Esophagus squamous epithelium (tissue), 5 donors: ENCODE measurements around the gene SMOC2. TPM values are rescaled to one million over a fixed set of nuclear protein-coding genes. Genes with fewer than 3 reads are reported as not detected.
A peak's percentile ranks its signal among the peaks of the same experiment; 100 is the strongest.

Source experiments
- DNase-seq: peaks from one replicate; lab custom pipeline; 2025; lab: John Stamatoyannopoulos, UW
- H3K27ac ChIP-seq, 4 donors: fragments of 200-600 bp; sonication (generic); one replicate each; pipeline ENCODE4 v1.5.1; 2016 to 2019; ENCODE audit warnings: mild to moderate bottlenecking in 1 of 4
- H3K27me3 ChIP-seq, 4 donors: fragments of 200-600 bp; sonication (generic); 1 replicate in 3 of 4; 2 replicates in 1 of 4; pipeline versions ENCODE4 v1.5.1 to v1.6.0; 2017 to 2021; ENCODE audit warnings: antibody characterized with exemption in 1 of 4
- H3K36me3 ChIP-seq, 3 donors: fragments of 200-600 bp; sonication (generic); one replicate each; pipeline ENCODE4 v1.5.1; 2016 to 2019
- H3K4me1 ChIP-seq, 3 donors: fragments of 200-600 bp; sonication (generic); one replicate each; pipeline ENCODE4 v1.5.1; 2017 to 2019
- H3K4me3 ChIP-seq, 4 donors: fragments of 200-600 bp; sonication (generic); 1 replicate in 3 of 4; 2 replicates in 1 of 4; pipeline ENCODE4 v1.5.1; 2016 to 2019; ENCODE audit warnings: mild to moderate bottlenecking in 2 of 4, moderate library complexity in 1 of 4
- H3K9me3 ChIP-seq, 3 donors: fragments of 200-600 bp; sonication (generic); one replicate each; pipeline ENCODE4 v1.5.1; 2016 to 2019
- CTCF ChIP-seq, 6 experiments: fragments of 450-650 bp in 4 of 6; fragments of 200-600 bp in 2 of 6; sonication (generic) in 2 of 6; IDR thresholded peaks; one replicate each; pipeline ENCODE4 v1.5.1; 2016 to 2019; ENCODE audit warnings: antibody characterized with exemption in 6 of 6, mild to moderate bottlenecking in 4 of 6, moderate library complexity in 4 of 6
- POLR2A ChIP-seq, 4 donors: fragments of 450-650 bp; IDR thresholded peaks; one replicate each; pipeline ENCODE4 v1.6.1; 2017; ENCODE audit warnings: antibody characterized with exemption in 4 of 4, mild to moderate bottlenecking in 4 of 4, moderate library complexity in 3 of 4
- WGBS, 2 donors: methylation state at CpG; one replicate each; pipeline ENCODE4 v1.1.5; 2018; 5-methylcytosine and 5-hydroxymethylcytosine counted together
- intact Hi-C: fragments of 100-400 bp; cut with DNase I; formaldehyde crosslinking; loops from one replicate; pipeline ENCODE4 v1.15.0; 2022
- total RNA-seq, 4 donors: library from RNA; depleted of rRNA; stranded (reverse); fragments of >200 nt; gene quantifications; one replicate each; pipeline ENCODE4 v1.1.0, GENCODE V29; 2016
- donor health status: DM: yes; HTN: yes; CAD: no.

The SMOC2 gene
- total RNA-seq, 4 donors from 2014 or later = 1.9 to 35.5 (median 7.1) TPM

- peak overlapping the region; percentile 2 to 70 (median 46) for H3K27ac ChIP-seq
- DNase-seq = no peak
- peaks cover 0 to 73% (median 0%) of the 10 kb centered on the region in 4 donors for H3K27me3 ChIP-seq
Measured at GRCh38 chr6:168441434-168442391, 729 bp downstream of the SMOC2 start.

GRCh38 chr6:168442646-168443045 is 1.7 kb downstream of the SMOC2 start:
- peak overlapping the region in 1 of 4 donors; percentile 72 for H3K4me3 ChIP-seq
- DNase-seq = no peak
- intact Hi-C loops = no loop called here
- H3K4me1 ChIP-seq = peaks cover 6 to 37% (median 9%) of the 10 kb centered on the region in 3 donors
- H3K27ac ChIP-seq = no peak overlapping the region
- peaks cover 0 to 67% (median 0%) of the 10 kb centered on the region in 4 donors for H3K27me3 ChIP-seq
- H3K9me3 ChIP-seq = no peaks in the 10 kb centered on the region
- no peak for TF ChIP-seq POLR2A (IDR thresholded peaks at IDR 0.05)
- TF ChIP-seq CTCF (IDR thresholded peaks at IDR 0.05) = no peak
- no peaks in the 10 kb centered on the region for H3K36me3 ChIP-seq
- 43 to 56% methylated on average over 5 of the region's 5 CpGs for WGBS, 2 donors

More at GRCh38 chr6:168441434-168442391, 729 bp downstream of the SMOC2 start:
- intact Hi-C loops = no loop called here
- H3K9me3 ChIP-seq = no peaks in the 10 kb centered on the region
- peaks cover 6 to 37% (median 9%) of the 10 kb centered on the region in 3 donors for H3K4me1 ChIP-seq
- no peaks in the 10 kb centered on the region for H3K36me3 ChIP-seq
- no peak for TF ChIP-seq CTCF (IDR thresholded peaks at IDR 0.05)
- no peak for TF ChIP-seq POLR2A (IDR thresholded peaks at IDR 0.05)
- 2 to 28% methylated on average over 5 to 11 of the region's 87 CpGs for WGBS, 2 donors
- peak overlapping the region; percentile 38 to 72 (median 50) for H3K4me3 ChIP-seq

- intact Hi-C loops = no loop called here
- H3K27ac ChIP-seq = no peak overlapping the region
- H3K36me3 ChIP-seq = no peaks in the 10 kb centered on the region
- peaks cover 0 to 48% (median 0%) of the 10 kb centered on the region in 4 donors for H3K27me3 ChIP-seq
- DNase-seq = no peak
- no peaks in the 10 kb centered on the region for H3K9me3 ChIP-seq
- H3K4me3 ChIP-seq = no peak overlapping the region
- 76 to 77% methylated on average over 3 to 4 of the region's 4 CpGs for whole genome bisulfite sequencing, 2 donors
- peaks cover 0 to 28% (median 4%) of the 10 kb centered on the region in 3 donors for H3K4me1 ChIP-seq
- TF ChIP-seq CTCF (IDR thresholded peaks at IDR 0.05) (no peak), POLR2A (IDR thresholded peaks at IDR 0.05) (no peak)
Measured at GRCh38 chr6:168447282-168447681, 6.3 kb downstream of the SMOC2 start.

- intact Hi-C loops = no loop called here
- WGBS, 2 donors = 72 to 95% methylated on average over 3 of the region's 3 CpGs
- H3K9me3 ChIP-seq = no peaks in the 10 kb centered on the region
- H3K4me1 ChIP-seq = peaks cover 0 to 28% (median 4%) of the 10 kb centered on the region in 3 donors
- H3K4me3 ChIP-seq = no peak overlapping the region
- no peak for DNase-seq
- H3K27me3 ChIP-seq = peaks cover 0 to 44% (median 0%) of the 10 kb centered on the region in 4 donors
- TF ChIP-seq CTCF (IDR thresholded peaks at IDR 0.05) (no peak), POLR2A (IDR thresholded peaks at IDR 0.05) (no peak)
- H3K36me3 ChIP-seq = no peaks in the 10 kb centered on the region
- H3K27ac ChIP-seq = no peak overlapping the region
Measured at GRCh38 chr6:168447700-168448099, 6.7 kb downstream of the SMOC2 start.
